Tongue (tissue), 2 donors: ENCODE results near the gene SYNDIG1. TPM values are rescaled to one million over a fixed set of nuclear protein-coding genes. Genes with fewer than 3 reads are reported as not detected.

ENCODE experiments used
- DNase-seq: peaks from one replicate; pipeline ENCODE4 v3.0.0-alpha.2; 2015
- total RNA-seq: library from RNA; depleted of rRNA; stranded (reverse); fragments of >200 nt; gene quantifications from one replicate; pipeline ENCODE4 v1.2.3, GENCODE V29; 2014

SYNDIG1 gene
- total RNA-seq, 1 donor from 2014 or later, result 8.6 TPM

GRCh38 chr20:24658920-24659660, 189.7 kb downstream of the SYNDIG1 start:
- peak; percentile 70 for DNase-seq

DNA sequence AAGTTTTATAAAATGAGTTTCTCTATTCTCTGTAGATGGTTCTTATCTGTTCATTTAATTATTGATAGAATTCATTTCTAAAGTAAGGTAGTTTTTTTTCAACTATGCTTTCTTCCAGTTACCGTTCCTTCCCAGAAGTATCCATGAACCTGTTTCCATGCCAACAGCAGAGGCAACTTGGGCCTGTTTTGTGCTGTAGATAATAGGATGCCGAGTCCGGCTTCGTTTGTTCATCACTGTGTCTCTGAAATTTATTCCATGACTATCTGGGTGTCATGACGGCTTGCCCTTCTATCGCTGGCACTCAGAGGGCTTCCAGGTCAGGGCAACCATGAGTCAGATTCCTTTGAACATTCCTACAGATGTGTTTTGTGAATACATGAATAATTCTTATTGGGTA, 190.4 kb downstream of the SYNDIG1 start:
- no peak for DNase-seq

DNA sequence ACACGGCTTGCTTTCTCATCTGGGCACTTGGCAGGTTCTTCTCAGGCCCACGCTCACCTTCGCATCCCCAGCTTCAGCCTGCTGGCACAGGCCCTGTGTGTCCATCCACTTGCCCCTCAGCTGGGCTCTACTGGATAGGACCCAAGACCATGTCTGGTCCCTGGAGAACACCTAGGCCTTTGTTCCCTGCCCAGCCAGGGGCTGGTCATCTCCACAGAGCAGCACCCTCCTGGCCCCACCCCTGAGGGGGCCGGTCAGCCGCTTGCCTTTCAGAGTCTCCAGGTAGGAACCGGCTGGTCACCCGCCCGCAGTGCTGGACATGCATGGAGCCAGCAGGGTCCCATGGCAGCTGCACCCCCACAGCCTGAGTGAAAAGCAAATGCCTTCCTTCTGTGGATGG, 191.2 kb downstream of the SYNDIG1 start:
- DNase-seq, result no peak

- DNase-seq, result no peak
Observed at GRCh38 chr20:24661255-24661654, 191.8 kb downstream of the SYNDIG1 start.

- DNase-seq, result peak; percentile 86
Observed at GRCh38 chr20:24662322-24662721, 192.9 kb downstream of the SYNDIG1 start.

- DNase-seq, result peak; percentile 91
Observed at GRCh38 chr20:24662752-24663365, 193.4 kb downstream of the SYNDIG1 start.

DNA sequence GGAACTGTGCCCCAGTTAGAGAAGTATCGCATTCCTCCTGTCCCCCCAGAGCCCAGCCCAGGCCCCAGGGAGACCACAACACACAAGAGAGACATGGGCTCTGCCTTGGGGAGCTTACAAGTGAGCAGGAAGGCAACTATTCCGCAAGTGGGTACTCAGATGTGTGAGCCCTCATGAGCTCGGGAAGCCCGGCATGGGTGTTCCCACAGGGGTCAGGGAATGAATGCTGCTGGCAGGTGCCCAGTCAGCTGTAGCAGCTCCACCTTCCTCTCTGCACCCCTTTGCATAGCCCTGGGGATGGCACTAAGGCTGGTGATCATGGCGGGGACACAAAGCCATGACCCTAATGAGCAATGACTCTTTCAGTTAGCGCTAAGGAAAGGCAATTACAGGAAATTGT, 194.1 kb downstream of the SYNDIG1 start:
- DNase-seq, result no peak

DNA sequence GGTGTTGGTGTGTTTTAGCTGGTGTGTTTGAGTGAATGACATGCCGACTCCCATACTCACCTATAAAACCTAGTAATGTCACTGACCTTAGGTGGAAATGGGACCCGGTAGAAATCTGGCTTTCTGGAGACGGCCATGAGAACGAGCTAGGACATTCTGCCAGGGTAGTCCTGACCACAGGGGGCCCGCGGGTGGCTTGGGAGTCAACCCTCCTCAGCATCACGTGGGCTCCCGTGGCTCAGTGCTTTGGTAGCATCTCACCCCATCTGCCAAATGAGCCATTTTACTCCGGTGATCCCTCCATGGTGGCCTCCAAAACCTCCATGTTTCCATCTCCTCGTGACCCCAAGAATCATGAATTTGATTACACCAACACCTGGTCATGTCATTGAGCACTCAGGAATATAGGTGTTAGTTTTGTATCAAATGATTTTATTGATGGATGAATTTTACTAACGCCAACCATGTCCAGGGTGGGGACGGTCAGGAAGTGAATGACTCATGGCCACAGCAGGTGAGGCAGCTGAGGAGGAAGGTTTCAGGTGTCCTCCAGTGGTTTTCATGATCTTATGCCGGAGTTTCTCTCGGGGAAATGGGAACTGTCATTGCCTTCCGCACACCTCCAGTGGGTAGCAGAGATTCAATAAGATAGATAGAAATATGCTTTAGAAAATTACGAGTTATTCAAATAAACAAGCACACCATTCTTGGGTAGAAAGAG, 195.0 kb downstream of the SYNDIG1 start:
- DNase-seq, result no peak

GRCh38 chr20:24665196-24665595, 195.8 kb downstream of the SYNDIG1 start:
- DNase-seq, result no peak

DNA sequence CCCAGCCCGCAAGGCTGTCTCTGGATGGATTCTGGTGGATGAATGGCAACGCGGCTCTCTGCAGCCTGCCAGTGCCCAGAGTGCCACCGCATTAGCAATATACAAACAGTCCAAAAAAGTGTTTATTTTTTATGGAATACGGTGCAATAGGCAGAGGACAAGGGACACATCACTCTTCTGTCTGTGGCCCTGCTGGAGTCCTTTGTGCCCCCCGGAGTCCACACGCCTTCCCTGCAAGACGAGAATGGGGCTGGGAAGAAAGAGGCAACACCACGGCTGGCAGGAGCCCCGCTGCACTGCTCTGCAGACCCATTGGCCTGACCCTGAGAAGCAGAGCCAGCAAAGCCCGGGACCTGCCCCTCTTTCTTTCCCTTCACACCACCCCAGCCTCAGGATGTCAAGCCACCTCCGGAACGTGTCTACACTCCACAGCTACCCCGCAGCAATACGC, 196.3 kb downstream of the SYNDIG1 start:
- DNase-seq, result no peak

- DNase-seq, result no peak
Observed at GRCh38 chr20:24667689-24668383, 198.4 kb downstream of the SYNDIG1 start.

DNA sequence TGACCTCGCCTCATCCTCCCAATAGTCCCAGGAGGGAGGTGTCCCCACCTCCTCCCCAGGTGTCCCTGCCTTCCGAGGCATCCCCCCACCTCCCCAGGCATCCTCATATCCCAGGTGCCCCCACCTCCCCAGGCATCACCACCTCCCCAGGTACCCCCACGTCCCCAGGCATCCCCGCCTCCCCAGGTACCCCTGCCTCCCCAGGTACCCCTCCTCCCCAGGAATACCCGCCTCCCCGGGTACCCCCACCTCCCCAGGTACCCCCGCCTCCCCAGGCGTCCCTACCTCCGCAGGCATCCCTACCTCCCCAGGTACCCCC, 198.9 kb downstream of the SYNDIG1 start:
- DNase-seq, result no peak

GRCh38 chr20:24668791-24669190, 199.4 kb downstream of the SYNDIG1 start:
- DNase-seq, result no peak

DNA sequence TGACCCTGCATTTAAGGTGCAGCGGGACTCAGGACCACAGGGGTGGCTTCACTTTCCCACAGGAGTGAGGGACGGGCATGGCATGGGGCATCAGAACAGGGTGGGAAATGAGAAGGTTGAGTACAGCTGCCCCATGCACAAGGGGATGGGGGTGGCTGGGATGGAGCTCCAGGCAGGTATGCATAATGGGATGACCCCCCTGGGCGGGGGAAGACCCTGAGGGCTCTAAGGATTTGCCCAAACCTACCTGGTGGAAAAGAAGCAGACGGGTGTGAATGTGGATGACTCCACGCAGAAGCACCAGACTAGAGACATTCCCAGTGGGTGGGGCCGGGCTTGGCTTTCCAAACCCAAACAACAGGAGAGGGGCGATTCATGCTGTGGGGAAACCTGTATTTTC, 200.3 kb downstream of the SYNDIG1 start:
- no peak for DNase-seq

DNA sequence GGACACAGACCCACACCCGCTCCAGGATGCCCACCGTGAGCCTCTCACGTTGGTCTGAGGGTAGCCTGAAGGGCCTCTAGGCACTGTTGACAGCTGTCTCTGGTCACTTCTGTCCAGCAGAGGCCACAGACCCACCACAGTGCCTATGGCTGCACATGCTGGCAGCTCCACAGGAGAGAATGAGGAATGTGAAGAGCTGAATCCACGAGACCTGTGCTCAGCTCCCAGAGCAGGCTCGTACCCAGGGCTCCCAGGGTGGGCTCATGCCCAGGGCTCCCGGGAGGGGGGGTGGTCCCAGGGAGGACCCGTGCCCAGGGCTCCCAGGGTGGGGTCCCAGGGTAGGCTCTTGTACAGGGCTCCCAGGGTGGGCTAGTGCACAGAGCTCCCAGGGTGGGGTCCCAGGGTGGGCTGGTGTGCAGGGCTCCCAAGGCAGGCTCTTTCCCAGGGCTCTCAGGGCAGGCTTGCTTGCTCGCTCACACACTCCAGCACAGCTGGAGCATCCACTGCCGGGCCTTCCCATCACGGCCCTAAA, 201.0 kb downstream of the SYNDIG1 start:
- DNase-seq, result no peak

DNA sequence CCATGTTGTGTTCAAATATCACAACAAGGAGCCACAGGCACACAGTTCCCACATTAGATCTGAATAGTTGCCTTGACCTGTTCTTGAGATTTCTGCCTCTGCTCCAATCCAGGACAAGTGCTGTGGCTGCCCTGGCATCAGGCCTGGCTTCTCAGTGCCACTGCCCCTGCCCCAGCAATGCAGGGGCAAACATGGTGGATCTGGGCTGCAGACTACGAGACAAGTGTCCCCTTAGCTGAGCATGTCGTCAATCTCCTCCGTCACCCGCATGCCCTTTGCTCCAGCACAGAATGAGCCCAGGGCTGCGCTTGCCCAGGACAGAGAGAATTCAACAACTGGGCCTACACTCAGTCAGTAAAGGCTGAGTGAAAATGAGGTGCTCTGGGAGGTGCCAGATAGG, 201.6 kb downstream of the SYNDIG1 start:
- no peak for DNase-seq

- no peak for DNase-seq
Observed at GRCh38 chr20:24672181-24672880, 202.9 kb downstream of the SYNDIG1 start.

GRCh38 chr20:24672886-24673677, 203.7 kb downstream of the SYNDIG1 start:
- no peak for DNase-seq

DNA sequence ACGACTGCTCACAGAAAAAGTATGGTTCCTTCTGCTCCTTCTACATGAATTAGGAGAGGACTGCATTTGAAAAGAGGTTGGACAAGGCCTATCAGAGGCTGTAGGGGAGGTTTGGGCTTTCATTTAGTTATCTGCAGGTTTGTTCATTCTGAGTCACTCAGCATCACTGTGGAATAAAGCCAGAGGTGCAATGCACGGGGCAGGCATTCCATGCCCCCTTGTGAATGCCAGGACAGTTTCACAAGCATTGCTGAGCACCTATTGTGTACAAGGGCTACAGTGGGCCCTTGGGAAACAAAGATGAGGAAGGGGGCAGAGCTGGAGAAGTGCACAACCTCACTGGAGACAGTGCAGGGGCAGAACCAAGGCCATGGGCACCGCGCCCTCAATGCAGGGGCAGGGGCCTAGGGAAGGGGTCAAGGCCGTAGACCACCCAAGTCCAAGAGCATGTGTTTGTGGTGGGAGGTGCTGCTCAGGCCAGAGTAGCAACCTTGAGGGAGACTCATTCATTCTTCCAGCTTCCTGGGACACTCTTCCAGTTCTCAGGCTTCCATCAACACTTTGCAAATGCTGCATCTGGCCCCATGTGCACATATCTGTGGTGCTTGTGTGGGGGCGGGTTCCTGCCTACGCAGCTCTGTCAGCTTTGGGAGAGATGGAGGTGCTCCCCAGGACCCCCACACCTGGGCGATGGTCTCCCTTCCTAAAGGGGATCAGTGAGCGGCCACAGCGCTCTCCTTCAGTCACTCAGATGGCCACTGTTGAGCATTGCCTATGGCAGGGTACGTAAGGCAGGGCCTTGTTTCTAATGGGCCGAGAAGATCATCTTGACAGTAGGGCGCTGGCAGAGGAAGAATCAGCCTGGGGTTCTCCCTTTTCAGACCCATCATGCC, 204.5 kb downstream of the SYNDIG1 start:
- DNase-seq, result no peak
